B cell (primary cell): ENCODE data around the gene ST8SIA5.

ENCODE experiments used
- CTCF ChIP-seq: fragments of 200-600 bp; IDR thresholded peaks from one replicate; pipeline ENCODE4 v1.8.0; 2022; ENCODE audit warnings: antibody characterized with exemption, mild to moderate bottlenecking
- EZH2 ChIP-seq: IDR thresholded peaks from 2 replicates; pipeline ENCODE4 v1.6.1; 2012; ENCODE audit warnings: borderline replicate concordance, low read depth, mild to moderate bottlenecking, moderate library complexity, low read length; ENCODE audit not compliant: insufficient read depth, poor library complexity, severe bottlenecking

- TF ChIP-seq CTCF, result no peak
- TF ChIP-seq EZH2, result no peak
These were observed 32.2 kb upstream of the ST8SIA5 start for GRCh38 chr18:46789088-46789487.
